Erythroblast (primary cell): ENCODE measurements around the gene PNMT.

Experiments used
- GATA1 ChIP-seq: IDR thresholded peaks from 2 replicates; pipeline ENCODE4 v1.6.1; 2011; ENCODE audit warnings: low read depth, mild to moderate bottlenecking, control low read depth, low read length, moderate library complexity
- POLR2A ChIP-seq: IDR thresholded peaks from 2 replicates; pipeline ENCODE4 v1.6.1; 2011; ENCODE audit warnings: mild to moderate bottlenecking, low read length

DNA sequence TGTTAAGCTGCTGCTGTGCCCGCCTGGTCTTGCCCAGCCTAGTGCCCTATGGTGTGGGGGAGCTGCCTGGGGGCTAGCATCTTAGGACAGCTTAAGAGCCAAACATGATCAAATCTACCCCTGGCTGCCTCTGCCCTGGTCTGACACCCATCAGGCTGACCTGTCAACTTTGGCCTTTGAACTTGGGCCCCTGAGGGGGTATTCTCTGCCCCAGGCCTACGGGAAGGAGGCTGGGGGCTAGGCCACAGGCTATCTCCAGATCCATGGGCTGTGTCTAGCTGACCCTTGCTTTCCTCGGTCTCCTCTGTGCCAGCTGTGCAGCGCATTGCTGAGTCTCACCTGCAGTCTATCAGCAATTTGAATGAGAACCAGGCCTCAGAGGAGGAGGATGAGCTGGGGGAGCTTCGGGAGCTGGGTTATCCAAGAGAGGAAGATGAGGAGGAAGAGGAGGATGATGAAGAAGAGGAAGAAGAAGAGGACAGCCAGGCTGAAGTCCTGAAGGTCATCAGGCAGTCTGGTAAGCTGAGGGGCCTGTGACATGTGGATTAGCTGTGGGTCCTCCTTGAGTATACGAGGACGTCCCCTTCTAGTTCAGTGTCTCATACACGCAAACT lies 34.6 kb upstream of the PNMT start:
- TF ChIP-seq POLR2A, result no peak
- no peak for TF ChIP-seq GATA1
